ENCODE measurements around the gene HOXA4. TPM values are rescaled to one million over a fixed set of nuclear protein-coding genes. Genes with fewer than 3 reads are reported as not detected.

HOXA4 gene
- total and polyA plus RNA-seq, 7 experiments from 2014 or later, result 0.41 TPM; not detected in 6

DNA sequence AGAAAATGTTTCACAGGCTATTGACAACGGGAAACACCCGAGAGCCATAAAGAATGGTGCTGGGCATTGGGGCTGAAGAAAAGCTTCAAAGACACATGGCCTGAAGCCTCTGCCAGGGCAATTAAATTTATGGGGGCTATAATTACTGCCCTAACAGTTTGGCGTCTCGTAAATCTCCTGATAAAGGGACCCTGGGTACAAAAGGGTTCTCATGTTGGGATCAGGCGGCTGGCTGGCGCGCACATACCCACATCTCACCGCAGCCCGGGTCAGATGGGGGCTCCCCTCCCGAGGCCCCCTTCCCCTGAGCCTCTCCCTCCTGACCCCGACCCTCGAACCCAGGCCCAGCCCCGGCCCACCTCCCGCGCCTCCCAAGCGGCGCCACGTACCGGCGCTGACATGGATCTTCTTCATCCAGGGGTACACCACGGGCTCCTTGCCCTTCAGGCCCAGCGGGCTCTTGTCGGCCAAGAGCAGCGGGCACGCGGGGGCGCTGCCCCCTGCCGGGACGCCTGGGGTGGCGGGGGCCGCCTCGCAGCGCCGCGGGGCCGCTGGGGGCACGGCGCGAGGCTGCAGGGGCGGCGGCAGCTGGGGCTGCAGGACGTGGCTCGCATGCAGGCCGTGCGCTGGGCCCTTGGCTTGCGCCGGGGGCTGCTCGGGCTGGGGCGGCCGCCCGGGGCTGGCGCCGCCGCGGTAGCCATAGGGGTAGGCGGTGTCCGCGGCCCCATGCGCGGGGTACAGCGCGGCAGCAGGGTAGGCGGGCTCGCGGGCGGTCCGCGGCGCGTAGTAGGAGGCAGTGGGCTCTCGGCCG is 623 bp downstream of the HOXA4 start:
- peaks cover 0 to 3% of the 10 kb centered on the region in 2 donors for H3K27me3 ChIP-seq (ENCODE audit: control insufficient read depth in 2 of 2, insufficient read depth in 2 of 2, low read length in 2 of 2)
- ChIA-PET POLR2A (no interaction called here), CTCF (no interaction called here)
- intact Hi-C loops (cut with micrococcal nuclease), result loop anchor here (2.0 to 5.0 kb wide), 2 partner anchors 33 kb away; partner anchors contain the start of gene HOXA1 (in 1 of the 2)
- peaks cover 34 to 68% (median 57%) of the 10 kb centered on the region in 5 donors for H3K27me3 Mint-ChIP-seq
- DNase-seq, result no peak
- no peak overlapping the region for H3K27ac Mint-ChIP-seq
- peak overlapping the region in 8 of 10 donors; percentile 15 to 66 (median 36) for H3K4me3 Mint-ChIP-seq
- H3K4me3 ChIP-seq (ENCODE audit: low read length), result peak overlapping the region; percentile 72
- no peak overlapping the region for H3K27ac ChIP-seq (ENCODE audit: low read depth, low read length)
- H3K4me1 Mint-ChIP-seq, result peaks cover 0 to 13% (median 0%) of the 10 kb centered on the region in 7 donors
- no peaks in the 10 kb centered on the region for H3K9me3 ChIP-seq (ENCODE audit: control insufficient read depth in 2 of 3, low read length in 3 of 3)
- no peaks in the 10 kb centered on the region for H3K9me3 Mint-ChIP-seq
- H3K4me1 ChIP-seq (ENCODE audit: control insufficient read depth in 2 of 2, insufficient read depth in 2 of 2, low read length in 2 of 2), result no peaks in the 10 kb centered on the region
- H3K36me3 ChIP-seq (ENCODE audit: control insufficient read depth in 2 of 3, insufficient read depth in 3 of 3, low read length in 3 of 3), result no peaks in the 10 kb centered on the region
- peaks cover 0 to 2% (median 0%) of the 10 kb centered on the region in 5 donors for H3K36me3 Mint-ChIP-seq
- ATAC-seq, result peak; percentile 36

GRCh38 chr7:27128776-27129728 is 1.5 kb downstream of the HOXA4 start:
- H3K4me1 Mint-ChIP-seq, result peaks cover 0 to 4% (median 0%) of the 10 kb centered on the region in 7 donors
- no peaks in the 10 kb centered on the region for H3K36me3 ChIP-seq (ENCODE audit: control insufficient read depth in 2 of 3, insufficient read depth in 3 of 3, low read length in 3 of 3)
- CTCF ChIA-PET, result no interaction called here

DNA sequence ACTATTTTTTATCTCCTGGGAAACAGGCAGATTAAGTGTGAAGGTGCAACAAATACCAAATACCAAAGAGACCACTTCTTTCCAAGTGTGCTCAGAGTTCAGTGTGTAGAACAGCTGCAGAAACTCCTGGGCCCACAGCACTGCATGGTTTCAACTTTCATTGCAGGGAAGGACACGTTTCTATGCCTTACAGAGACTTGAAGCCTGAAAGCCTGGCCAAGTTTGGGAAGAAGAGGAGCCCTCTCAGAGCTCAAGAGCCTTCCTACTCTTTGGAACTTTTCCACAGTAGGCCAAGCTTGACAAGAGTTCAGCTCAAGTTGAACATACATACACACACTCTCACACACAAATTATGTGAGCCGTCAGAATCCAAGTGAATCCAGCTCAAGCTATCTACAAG is 2.5 kb downstream of the HOXA4 start:
- Mint-ChIP-seq H3K27me3 (peaks cover 36 to 61% (median 50%) of the 10 kb centered on the region in 5 donors), H3K36me3 (peaks cover 0 to 2% (median 0%) of the 10 kb centered on the region in 5 donors), H3K9me3 (no peaks in the 10 kb centered on the region), H3K27ac (no peak overlapping the region), H3K4me1 (peaks cover 0 to 2% (median 0%) of the 10 kb centered on the region in 7 donors), H3K4me3 (no peak overlapping the region)
- no peaks in the 10 kb centered on the region for H3K9me3 ChIP-seq (ENCODE audit: control insufficient read depth in 2 of 3, low read length in 3 of 3)
- ATAC-seq (no peak), DNase-seq (no peak)
- CTCF ChIA-PET, result no interaction called here
- POLR2A ChIA-PET, result no interaction called here
- no peaks in the 10 kb centered on the region for H3K27me3 ChIP-seq (ENCODE audit: control insufficient read depth in 2 of 2, insufficient read depth in 2 of 2, low read length in 2 of 2)
- no peak overlapping the region for H3K27ac ChIP-seq (ENCODE audit: low read depth, low read length)
- H3K4me3 ChIP-seq (ENCODE audit: low read length), result no peak overlapping the region
- intact Hi-C loops (cut with micrococcal nuclease), result no loop called here
- H3K36me3 ChIP-seq (ENCODE audit: control insufficient read depth in 2 of 3, insufficient read depth in 3 of 3, low read length in 3 of 3), result no peaks in the 10 kb centered on the region
- H3K4me1 ChIP-seq (ENCODE audit: control insufficient read depth in 2 of 2, insufficient read depth in 2 of 2, low read length in 2 of 2), result no peaks in the 10 kb centered on the region

More at GRCh38 chr7:27128776-27129728, 1.5 kb downstream of the HOXA4 start:
- H3K27me3 ChIP-seq (ENCODE audit: control insufficient read depth in 2 of 2, insufficient read depth in 2 of 2, low read length in 2 of 2), result no peaks in the 10 kb centered on the region
- peaks cover 34 to 60% (median 59%) of the 10 kb centered on the region in 5 donors for H3K27me3 Mint-ChIP-seq
- peak overlapping the region in 8 of 10 donors; percentile 15 to 66 (median 42) for H3K4me3 Mint-ChIP-seq
- peaks cover 0 to 2% (median 0%) of the 10 kb centered on the region in 5 donors for H3K36me3 Mint-ChIP-seq
- POLR2A ChIA-PET, result no interaction called here
- H3K4me3 ChIP-seq (ENCODE audit: low read length), result no peak overlapping the region
- no peaks in the 10 kb centered on the region for H3K9me3 Mint-ChIP-seq
- no peaks in the 10 kb centered on the region for H3K4me1 ChIP-seq (ENCODE audit: control insufficient read depth in 2 of 2, insufficient read depth in 2 of 2, low read length in 2 of 2)
- DNase-seq (no peak), ATAC-seq (no peak)
- H3K9me3 ChIP-seq (ENCODE audit: control insufficient read depth in 2 of 3, low read length in 3 of 3), result no peaks in the 10 kb centered on the region
- peak overlapping the region in 2 of 9 donors; percentile 23 to 60 for H3K27ac Mint-ChIP-seq
- intact Hi-C loops (cut with micrococcal nuclease), result no loop called here
- no peak overlapping the region for H3K27ac ChIP-seq (ENCODE audit: low read depth, low read length)

DNA sequence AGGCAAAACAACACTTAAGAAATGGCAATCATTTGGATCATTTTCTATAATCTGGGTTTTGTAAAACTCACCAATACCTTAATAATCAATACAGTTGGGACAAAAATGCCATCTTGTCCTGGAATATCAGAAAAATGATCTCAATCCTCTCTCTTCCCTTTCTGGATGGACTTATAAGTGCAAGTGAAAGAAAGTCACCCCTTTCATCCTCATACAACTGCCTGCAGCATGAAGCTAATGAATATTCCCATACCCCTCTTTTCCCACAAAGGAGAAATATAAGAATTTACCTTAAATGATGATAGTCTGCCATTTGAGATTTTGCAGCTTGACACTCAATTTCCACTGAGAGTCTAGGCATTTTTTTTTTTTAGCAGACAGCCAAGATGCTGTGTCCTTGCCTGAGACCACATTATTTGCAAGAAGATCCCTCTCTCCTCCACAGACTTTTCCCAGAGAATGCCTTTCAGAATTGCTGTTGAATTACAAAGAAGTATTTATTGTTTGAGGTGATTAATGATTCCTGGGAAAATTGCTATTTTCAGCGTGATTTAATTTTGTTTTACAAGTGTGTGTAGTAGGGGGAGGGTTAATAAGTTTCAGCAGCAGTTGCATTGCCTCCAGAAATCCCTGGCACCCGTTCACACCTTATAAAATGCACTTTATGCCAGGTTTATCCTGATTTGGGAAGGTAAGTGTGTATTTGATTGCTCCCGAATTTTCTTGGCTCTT is 3.8 kb downstream of the HOXA4 start:
- H3K36me3 Mint-ChIP-seq, result peaks cover 0 to 2% (median 0%) of the 10 kb centered on the region in 5 donors
- no peak overlapping the region for H3K27ac Mint-ChIP-seq
- ATAC-seq (no peak), DNase-seq (no peak)
- Histone ChIP-seq H3K4me3 (ENCODE audit: low read length) (no peak overlapping the region), H3K27ac (ENCODE audit: low read depth, low read length) (no peak overlapping the region), H3K36me3 (ENCODE audit: control insufficient read depth in 2 of 3, insufficient read depth in 3 of 3, low read length in 3 of 3) (no peaks in the 10 kb centered on the region), H3K4me1 (ENCODE audit: control insufficient read depth in 2 of 2, insufficient read depth in 2 of 2, low read length in 2 of 2) (no peaks in the 10 kb centered on the region), H3K27me3 (ENCODE audit: control insufficient read depth in 2 of 2, insufficient read depth in 2 of 2, low read length in 2 of 2) (no peaks in the 10 kb centered on the region), H3K9me3 (ENCODE audit: control insufficient read depth in 2 of 3, low read length in 3 of 3) (no peaks in the 10 kb centered on the region)
- POLR2A ChIA-PET, result interaction anchor here (0.6 kb wide), 1 partner anchor 519 kb away, joined by 3 read pairs; no protein-coding TSS in a partner anchor
- peaks cover 0 to 2% (median 0%) of the 10 kb centered on the region in 7 donors for H3K4me1 Mint-ChIP-seq
- no peaks in the 10 kb centered on the region for H3K9me3 Mint-ChIP-seq
- CTCF ChIA-PET, result no interaction called here
- peaks cover 34 to 55% (median 41%) of the 10 kb centered on the region in 5 donors for H3K27me3 Mint-ChIP-seq
- H3K4me3 Mint-ChIP-seq, result no peak overlapping the region
- intact Hi-C loops (cut with micrococcal nuclease), result no loop called here

DNA sequence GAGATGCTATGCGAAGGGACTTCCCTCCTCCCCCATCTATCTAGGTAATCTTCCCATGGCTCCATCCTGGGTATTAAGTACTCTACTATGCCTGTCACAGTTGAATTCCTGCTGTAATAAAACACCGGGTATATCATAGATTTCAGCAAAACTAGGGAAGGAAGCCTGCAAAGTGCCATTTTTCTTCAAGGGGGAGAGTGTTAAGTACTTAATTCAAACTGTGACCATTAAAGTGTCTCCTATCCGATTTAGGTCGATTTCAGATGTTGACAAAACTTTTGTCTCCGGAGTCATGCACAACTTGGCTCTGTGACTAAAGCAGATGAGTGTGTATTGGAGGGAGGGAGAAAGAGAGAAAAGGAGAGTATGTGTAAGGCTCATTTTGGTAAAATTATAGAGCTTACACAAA is 4.6 kb downstream of the HOXA4 start:
- Histone ChIP-seq H3K27me3 (ENCODE audit: control insufficient read depth in 2 of 2, insufficient read depth in 2 of 2, low read length in 2 of 2) (no peaks in the 10 kb centered on the region), H3K36me3 (ENCODE audit: control insufficient read depth in 2 of 3, insufficient read depth in 3 of 3, low read length in 3 of 3) (no peaks in the 10 kb centered on the region), H3K4me1 (ENCODE audit: control insufficient read depth in 2 of 2, insufficient read depth in 2 of 2, low read length in 2 of 2) (no peaks in the 10 kb centered on the region), H3K27ac (ENCODE audit: low read depth, low read length) (no peak overlapping the region), H3K4me3 (ENCODE audit: low read length) (no peak overlapping the region), H3K9me3 (ENCODE audit: control insufficient read depth in 2 of 3, low read length in 3 of 3) (no peaks in the 10 kb centered on the region)
- Mint-ChIP-seq H3K27me3 (peaks cover 30 to 55% (median 37%) of the 10 kb centered on the region in 5 donors), H3K4me3 (no peak overlapping the region), H3K36me3 (peaks cover 0 to 2% (median 0%) of the 10 kb centered on the region in 5 donors), H3K4me1 (peaks cover 0 to 2% (median 0%) of the 10 kb centered on the region in 7 donors), H3K27ac (no peak overlapping the region), H3K9me3 (no peaks in the 10 kb centered on the region)
- POLR2A ChIA-PET, result no interaction called here
- intact Hi-C loops (cut with micrococcal nuclease), result no loop called here
- CTCF ChIA-PET, result no interaction called here
- DNase-seq (no peak), ATAC-seq (no peak)

Measured in naive thymus-derived CD4-positive, alpha-beta T cell (primary cell).